SK-N-SH (cell line): ENCODE measurements around the gene MOCS3. TPM values are rescaled to one million over a fixed set of nuclear protein-coding genes. Genes with fewer than 3 reads are reported as not detected.

Source experiments
- TCF12 ChIP-seq: IDR thresholded peaks from 2 replicates; pipeline ENCODE4 v1.4.0; 2012
- polyA plus RNA-seq, 3 experiments: library from polyadenylated mRNA; depleted of rRNA; stranded (reverse); fragments of >200 nt; gene quantifications; 2 replicates each; pipeline ENCODE4 v1.2.3, GENCODE V29; 2012
- TF ChIP-seq, protein P1 (sequence below): IDR thresholded peaks from 2 replicates; pipeline ENCODE4; 2012

The MOCS3 gene
- polyA plus RNA-seq, 1 of the 3 experiments (the other 2 are of a cell fraction): 4.0 TPM

DNA sequence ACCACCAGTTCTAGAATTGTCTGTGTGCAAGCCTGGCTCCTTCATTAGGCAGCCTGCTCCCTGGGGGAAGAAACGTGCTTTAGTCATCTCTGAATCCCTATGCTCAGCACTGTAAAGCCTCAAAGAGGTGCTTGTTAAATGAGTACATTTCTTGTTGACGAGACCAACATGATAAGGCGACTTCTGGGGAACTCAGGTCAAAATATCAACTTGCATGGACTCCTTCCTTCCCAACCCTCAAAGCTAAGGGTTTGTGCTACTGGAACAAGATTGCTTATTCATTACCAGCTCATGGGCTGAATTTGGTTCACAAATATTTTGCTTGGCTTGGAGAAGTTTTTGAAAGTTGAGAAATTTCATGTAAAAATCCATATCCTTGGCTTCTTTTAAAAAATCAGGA is 53.7 kb downstream of the MOCS3 start (continued):
- TF ChIP-seq, protein P1, sequence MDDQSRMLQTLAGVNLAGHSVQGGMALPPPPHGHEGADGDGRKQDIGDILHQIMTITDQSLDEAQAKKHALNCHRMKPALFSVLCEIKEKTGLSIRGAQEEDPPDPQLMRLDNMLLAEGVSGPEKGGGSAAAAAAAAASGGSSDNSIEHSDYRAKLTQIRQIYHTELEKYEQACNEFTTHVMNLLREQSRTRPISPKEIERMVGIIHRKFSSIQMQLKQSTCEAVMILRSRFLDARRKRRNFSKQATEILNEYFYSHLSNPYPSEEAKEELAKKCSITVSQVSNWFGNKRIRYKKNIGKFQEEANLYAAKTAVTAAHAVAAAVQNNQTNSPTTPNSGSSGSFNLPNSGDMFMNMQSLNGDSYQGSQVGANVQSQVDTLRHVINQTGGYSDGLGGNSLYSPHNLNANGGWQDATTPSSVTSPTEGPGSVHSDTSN: no peak
- TF ChIP-seq TCF12: no peak
- TF ChIP-seq, all 33 proteins: peak for 0

Other genes starting within 250 kb of the MOCS3 start
- gene PARD6B, start 227.2 kb upstream of the MOCS3 start, polyA plus RNA-seq (2012; rRNA removed): 0.49 and 0.57 TPM in 2 replicates
- gene BCAS4, start 163.8 kb upstream of the MOCS3 start, polyA plus RNA-seq (2012; rRNA removed): 23.3 and 43.8 TPM in 2 replicates
- gene ADNP, start 27.4 kb upstream of the MOCS3 start, polyA plus RNA-seq (2012; rRNA removed): 13.3 TPM in 2 replicates
- gene DPM1, start 286 bp upstream of the MOCS3 start, polyA plus RNA-seq (2012; rRNA removed): 72.1 and 109 TPM in 2 replicates
- 11.2 and 13.8 TPM in 2 replicates for gene KCNG1, start 64.3 kb downstream of the MOCS3 start, polyA plus RNA-seq (2012; rRNA removed)